A549 (cell line): ENCODE data around the gene SPOP.

Source experiments
- CEBPB ChIP-seq, 2 experiments: fragments of >200 bp in 1 of 2; sonication (Bioruptor Twin) in 1 of 2; formaldehyde crosslinking in 1 of 2; IDR thresholded peaks; 2 replicates each; pipeline ENCODE4 v1.6.1; 2012 to 2016
- CHD2 ChIP-seq: fragments of 150-350 bp; IDR thresholded peaks from 2 replicates; pipeline ENCODE4 v1.6.1; 2014; ENCODE audit warnings: low read length; ENCODE audit not compliant: partially characterized antibody
- CTCF ChIP-seq: fragments of >200 bp; sonication (Bioruptor Twin); formaldehyde crosslinking; IDR thresholded peaks from 3 replicates; pipeline ENCODE4 v1.5.1; 2016
- EHF ChIP-seq: fragments of 250-450 bp; sonication (Bioruptor Pico); IDR thresholded peaks from 2 replicates; pipeline ENCODE4 v1.5.0; 2020; ENCODE audit warnings: mild to moderate bottlenecking
- KDM1A ChIP-seq: fragments of 200-600 bp; sonication (generic); IDR thresholded peaks from 2 replicates; pipeline ENCODE4 v1.6.1; 2016; ENCODE audit warnings: low read depth, mild to moderate bottlenecking
- POLR2A ChIP-seq: IDR thresholded peaks from 2 replicates; pipeline ENCODE4 v1.6.1; 2012; ENCODE audit warnings: mild to moderate bottlenecking, low read length
- POLR2AphosphoS2 ChIP-seq: conservative IDR thresholded peaks from 2 replicates; pipeline ENCODE4 v1.6.1; 2012; ENCODE audit warnings: low read length, improper control_type of control experiment, inconsistent platforms
- RCOR1 ChIP-seq: fragments of 150-350 bp; IDR thresholded peaks from 2 replicates; pipeline ENCODE4 v1.6.1; 2014; ENCODE audit warnings: antibody characterized with exemption, low read length, low read depth
- RFX5 ChIP-seq: fragments of 450-650 bp; IDR thresholded peaks from 2 replicates; pipeline ENCODE4 v1.7.1; 2014; ENCODE audit warnings: antibody characterized with exemption, mild to moderate bottlenecking, moderate library complexity
- SREBF2 ChIP-seq: fragments of 450-650 bp; IDR thresholded peaks from 2 replicates; pipeline ENCODE4 v1.6.1; 2014; ENCODE audit warnings: mild to moderate bottlenecking, moderate library complexity

GRCh38 chr17:49576088-49576916 lies 101.6 kb downstream of the SPOP start:
- TF ChIP-seq RFX5 (no peak), CTCF (no peak), EHF (CRISPR knock-in tag) (no peak), POLR2A (no peak), POLR2AphosphoS2 (no peak), CEBPB (IDR thresholded peaks at IDR 0.05) (no peak), RCOR1 (no peak), KDM1A (no peak), SREBF2 (no peak), CHD2 (no peak)
